ENCODE measurements around the gene CDC42BPG.

- TF ChIP-seq POLR2A (IDR thresholded peaks at IDR 0.05) (no peak), CTCF (IDR thresholded peaks at IDR 0.05) (no peak)
Observed at GRCh38 chr11:64892838-64893193, 48.4 kb upstream of the CDC42BPG start.

Data from body of pancreas (tissue), 4 donors.